K562 (cell line): ENCODE data around the gene RHOB.
"Not testable (repeated sequence)": the region's sequence is repeated elsewhere in the genome, so short reads cannot be mapped to it uniquely, and the experiment has no call there.

ENCODE experiments used
- EZH2 ChIP-seq: IDR thresholded peaks from 2 replicates; pipeline ENCODE4 v1.6.1; 2012; ENCODE audit warnings: low read depth, mild to moderate bottlenecking, inconsistent platforms, low read length, borderline replicate concordance
- FOXM1 ChIP-seq, 2 experiments: fragments of 450-650 bp in 1 of 2; sonication (generic) in 1 of 2; formaldehyde crosslinking in 1 of 2; IDR thresholded peaks; 2 replicates each; pipeline versions ENCODE4 v1.6.1 to v1.9.0; 2017 to 2022; ENCODE audit warnings: low read depth in 2 of 2, mild to moderate bottlenecking in 2 of 2, missing genetic modification reagents in 1 of 2, moderate library complexity in 1 of 2
- HDGF ChIP-seq: fragments of 450-650 bp; IDR thresholded peaks from 2 replicates; pipeline ENCODE4 v1.6.1; 2016
- MAX ChIP-seq: sonication (generic); formaldehyde crosslinking; IDR thresholded peaks from 2 replicates; pipeline ENCODE4 v1.9.0; 2022; ENCODE audit warnings: mild to moderate bottlenecking, missing genetic modification reagents
- NFXL1 ChIP-seq: fragments of 450-650 bp; formaldehyde crosslinking; IDR thresholded peaks from 2 replicates; pipeline ENCODE4 v1.4.0; 2021; ENCODE audit warnings: mild to moderate bottlenecking
- POLR2A ChIP-seq: fragments of 450-650 bp; conservative IDR thresholded peaks from 2 replicates; pipeline ENCODE4 v1.6.1; 2016
- RAD21 ChIP-seq, 2 experiments: fragments of 250-450 bp in 1 of 2; fragments of 450-650 bp in 1 of 2; sonication (Bioruptor Pico) in 1 of 2; formaldehyde crosslinking in 1 of 2; IDR thresholded peaks in 1 of 2; conservative IDR thresholded peaks in 1 of 2; 2 replicates each; pipeline versions ENCODE4 v1.4.0 to v1.8.0; 2020 to 2022; ENCODE audit warnings: mild to moderate bottlenecking in 2 of 2, moderate library complexity in 1 of 2
- TBP ChIP-seq: optimal IDR thresholded peaks from 2 replicates; pipeline ENCODE3; 2011; ENCODE audit warnings: low read depth, low read length, improper control_type of control experiment
- TF ChIP-seq, protein P1 (sequence below), 3 experiments: IDR thresholded peaks in 2 of 3; conservative IDR thresholded peaks in 1 of 3; 2 replicates each; pipeline ENCODE4 v1.5.1; 2011 to 2012; ENCODE audit warnings: low read length in 3 of 3, mild to moderate bottlenecking in 3 of 3, control low read depth in 2 of 3, improper control_type of control experiment in 1 of 3, inconsistent platforms in 1 of 3, low read depth in 1 of 3, mixed read lengths in 1 of 3, moderate library complexity in 1 of 3; ENCODE audit not compliant: insufficient read depth in 2 of 3

DNA sequence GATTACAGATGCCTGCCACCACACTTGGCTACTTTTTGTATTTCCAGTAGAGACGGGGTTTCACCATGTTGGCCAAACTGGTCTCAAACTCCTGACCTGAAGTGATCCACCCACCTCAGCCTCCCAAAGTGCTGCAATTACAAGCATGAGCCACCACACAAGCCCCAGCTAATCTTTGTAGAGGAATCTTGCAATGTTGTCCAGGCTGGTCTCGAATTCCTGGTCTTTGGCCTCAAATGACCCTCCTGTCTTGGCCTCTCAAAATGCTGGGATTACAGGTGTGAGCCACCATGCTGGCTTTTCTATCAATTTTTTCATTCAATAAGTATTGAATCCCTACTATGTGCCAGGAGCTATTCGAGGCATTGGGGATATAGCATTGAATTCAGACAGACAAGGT, 46.2 kb downstream of the RHOB start:
- not testable (repeated sequence) for TF ChIP-seq RAD21 (CRISPR knock-in tag; conservative IDR thresholded peaks at IDR 0.05 in 1 of 2, IDR thresholded peaks at IDR 0.05 in 1 of 2); FOXM1 (IDR thresholded peaks at IDR 0.05; ENCODE audit: low read depth); FOXM1 (CRISPR knock-in tag; IDR thresholded peaks at IDR 0.05; ENCODE audit: low read depth); POLR2A; NFXL1; MAX (CRISPR knock-in tag); TBP; HDGF; EZH2
- TF ChIP-seq, protein P1, sequence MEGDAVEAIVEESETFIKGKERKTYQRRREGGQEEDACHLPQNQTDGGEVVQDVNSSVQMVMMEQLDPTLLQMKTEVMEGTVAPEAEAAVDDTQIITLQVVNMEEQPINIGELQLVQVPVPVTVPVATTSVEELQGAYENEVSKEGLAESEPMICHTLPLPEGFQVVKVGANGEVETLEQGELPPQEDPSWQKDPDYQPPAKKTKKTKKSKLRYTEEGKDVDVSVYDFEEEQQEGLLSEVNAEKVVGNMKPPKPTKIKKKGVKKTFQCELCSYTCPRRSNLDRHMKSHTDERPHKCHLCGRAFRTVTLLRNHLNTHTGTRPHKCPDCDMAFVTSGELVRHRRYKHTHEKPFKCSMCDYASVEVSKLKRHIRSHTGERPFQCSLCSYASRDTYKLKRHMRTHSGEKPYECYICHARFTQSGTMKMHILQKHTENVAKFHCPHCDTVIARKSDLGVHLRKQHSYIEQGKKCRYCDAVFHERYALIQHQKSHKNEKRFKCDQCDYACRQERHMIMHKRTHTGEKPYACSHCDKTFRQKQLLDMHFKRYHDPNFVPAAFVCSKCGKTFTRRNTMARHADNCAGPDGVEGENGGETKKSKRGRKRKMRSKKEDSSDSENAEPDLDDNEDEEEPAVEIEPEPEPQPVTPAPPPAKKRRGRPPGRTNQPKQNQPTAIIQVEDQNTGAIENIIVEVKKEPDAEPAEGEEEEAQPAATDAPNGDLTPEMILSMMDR (IDR thresholded peaks at IDR 0.05 in 2 of 3, conservative IDR thresholded peaks at IDR 0.05 in 1 of 3; ENCODE audit: insufficient read depth in 2 of 3, low read depth in 1 of 3, low read length in 3 of 3): not testable (repeated sequence)
